Astrocyte (in vitro differentiated cells and primary cell): ENCODE results near the gene TNPO3. TPM values are rescaled to one million over a fixed set of nuclear protein-coding genes. Genes with fewer than 3 reads are reported as not detected.

ENCODE experiments used
- DNase-seq: peaks from one replicate; pipeline ENCODE4 v3.0.0-alpha.2; 2010; ENCODE audit warnings: low read depth
- FAIRE-seq: peaks from 2 replicates; lab custom pipeline; 2011; peaks lifted over from hg19 to GRCh38; lab: Jason Lieb, UNC
- H2AFZ ChIP-seq: 2 replicates; pipeline ENCODE4 v1.6.0; 2012; ENCODE audit warnings: low read depth, low read length, inconsistent platforms
- H3K27ac ChIP-seq: 2 replicates; pipeline ENCODE4 v1.5.1; 2011; ENCODE audit warnings: low read depth, low read length, inconsistent platforms
- H3K27me3 ChIP-seq: 2 replicates; pipeline ENCODE4 v1.6.0; 2011; ENCODE audit warnings: low read length, inconsistent platforms; ENCODE audit not compliant: insufficient read depth
- H3K36me3 ChIP-seq: 2 replicates; pipeline ENCODE4 v1.5.1; 2011; ENCODE audit warnings: low read length, inconsistent platforms; ENCODE audit not compliant: insufficient read depth
- H3K4me1 ChIP-seq: 2 replicates; pipeline ENCODE4 v1.5.1; 2011; ENCODE audit warnings: low read length, inconsistent platforms; ENCODE audit not compliant: insufficient read depth
- H3K4me2 ChIP-seq: 2 replicates; pipeline ENCODE4 v1.6.0; 2012; ENCODE audit warnings: low read length, inconsistent platforms
- H3K4me3 ChIP-seq: 2 replicates; pipeline ENCODE4 v1.5.1; 2011; ENCODE audit warnings: low read depth, mild to moderate bottlenecking, low read length, inconsistent platforms; ENCODE audit not compliant: insufficient read depth
- H3K79me2 ChIP-seq: 2 replicates; pipeline ENCODE4 v1.6.0; 2012; ENCODE audit warnings: mild to moderate bottlenecking, low read length, inconsistent platforms; ENCODE audit not compliant: insufficient read depth
- H3K9ac ChIP-seq: 2 replicates; pipeline ENCODE4 v1.6.0; 2012; ENCODE audit warnings: mild to moderate bottlenecking, low read length, inconsistent platforms
- H3K9me3 ChIP-seq: 2 replicates; pipeline ENCODE4 v1.5.1; 2012; ENCODE audit warnings: low read depth, mild to moderate bottlenecking, low read length, inconsistent platforms; ENCODE audit not compliant: insufficient read depth
- H4K20me1 ChIP-seq: 2 replicates; pipeline ENCODE4 v1.6.0; 2012; ENCODE audit warnings: low read length, inconsistent platforms; ENCODE audit not compliant: insufficient read depth
- H3K27ac Mint-ChIP-seq: one replicate; pipeline ENCODE4 v1.8.0; 2021; ENCODE audit warnings: mild to moderate bottlenecking, mixed read lengths; ENCODE audit not compliant: unreplicated experiment
- H3K27me3 Mint-ChIP-seq: one replicate; pipeline ENCODE4 v1.8.0; 2021; ENCODE audit warnings: low read depth, mixed read lengths; ENCODE audit not compliant: unreplicated experiment
- H3K36me3 Mint-ChIP-seq: one replicate; pipeline ENCODE4 v1.8.0; 2021; ENCODE audit warnings: low read depth, mixed read lengths; ENCODE audit not compliant: unreplicated experiment
- H3K4me1 Mint-ChIP-seq: one replicate; pipeline ENCODE4 v1.8.0; 2021; ENCODE audit warnings: low read depth, mixed read lengths; ENCODE audit not compliant: unreplicated experiment
- H3K4me3 Mint-ChIP-seq: one replicate; pipeline ENCODE4 v1.8.0; 2021; ENCODE audit warnings: mild to moderate bottlenecking, moderate library complexity, mixed read lengths; ENCODE audit not compliant: unreplicated experiment
- H3K9me3 Mint-ChIP-seq: one replicate; pipeline ENCODE4 v1.8.0; 2021; ENCODE audit warnings: mild to moderate bottlenecking, mixed read lengths; ENCODE audit not compliant: unreplicated experiment
- EZH2 ChIP-seq: IDR thresholded peaks from 2 replicates; pipeline ENCODE4 v1.6.1; 2012; ENCODE audit warnings: mild to moderate bottlenecking, low read length, inconsistent platforms; ENCODE audit not compliant: insufficient read depth
- total RNA-seq: library from RNA; stranded (reverse); gene quantifications from 2 replicates; pipeline ENCODE4 v1.2.1, GENCODE V29; 2021
- TF ChIP-seq, protein P1 (sequence below): IDR thresholded peaks from 2 replicates; pipeline ENCODE4 v1.5.1; 2011; ENCODE audit warnings: low read depth, mild to moderate bottlenecking, inconsistent platforms, low read length, moderate library complexity; ENCODE audit not compliant: insufficient read depth

The TNPO3 gene
- total RNA-seq, 1 donor from 2014 or later: 49.2 TPM

DNA sequence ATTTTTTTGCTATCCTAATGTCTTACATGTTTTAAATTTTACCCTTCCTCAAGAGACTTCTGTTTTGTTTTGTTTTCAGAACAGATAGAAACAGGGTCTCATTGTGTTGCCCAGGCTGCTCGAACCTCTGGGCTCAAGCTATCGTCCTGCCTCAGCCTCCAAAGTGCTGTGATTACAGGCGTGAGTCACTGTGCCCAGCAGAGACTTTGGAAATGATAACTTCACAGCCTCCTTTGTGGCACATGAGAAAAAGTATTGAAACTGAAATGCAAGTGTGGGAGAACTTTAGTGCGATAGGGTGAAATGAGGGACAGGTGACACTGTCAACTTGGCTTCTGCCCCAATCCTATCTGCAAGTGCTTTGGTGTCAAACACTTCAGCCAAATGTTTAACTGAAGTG is 95.6 kb downstream of the TNPO3 start:
- no peaks in the 10 kb centered on the region for H3K27me3 ChIP-seq
- DNase-seq (no peak), FAIRE-seq (no peak)
- H3K4me3 Mint-ChIP-seq: no peak overlapping the region
- no peaks in the 10 kb centered on the region for H3K79me2 ChIP-seq
- no peaks in the 10 kb centered on the region for H3K9me3 Mint-ChIP-seq
- H3K36me3 ChIP-seq: peaks cover 44% of the 10 kb centered on the region
- H3K27ac Mint-ChIP-seq: no peak overlapping the region
- H3K27ac ChIP-seq: no peak overlapping the region
- H3K36me3 Mint-ChIP-seq: peaks cover 14% of the 10 kb centered on the region
- no peak overlapping the region for H2AFZ ChIP-seq
- H3K27me3 Mint-ChIP-seq: no peaks in the 10 kb centered on the region
- no peak overlapping the region for H3K9ac ChIP-seq
- no peaks in the 10 kb centered on the region for H3K9me3 ChIP-seq
- H3K4me1 ChIP-seq: peaks cover 3% of the 10 kb centered on the region
- no peak overlapping the region for H3K4me3 ChIP-seq
- H3K4me1 Mint-ChIP-seq: peaks cover 21% of the 10 kb centered on the region
- peaks cover 12% of the 10 kb centered on the region for H4K20me1 ChIP-seq
- H3K4me2 ChIP-seq: no peak overlapping the region
- TF ChIP-seq, protein P1, sequence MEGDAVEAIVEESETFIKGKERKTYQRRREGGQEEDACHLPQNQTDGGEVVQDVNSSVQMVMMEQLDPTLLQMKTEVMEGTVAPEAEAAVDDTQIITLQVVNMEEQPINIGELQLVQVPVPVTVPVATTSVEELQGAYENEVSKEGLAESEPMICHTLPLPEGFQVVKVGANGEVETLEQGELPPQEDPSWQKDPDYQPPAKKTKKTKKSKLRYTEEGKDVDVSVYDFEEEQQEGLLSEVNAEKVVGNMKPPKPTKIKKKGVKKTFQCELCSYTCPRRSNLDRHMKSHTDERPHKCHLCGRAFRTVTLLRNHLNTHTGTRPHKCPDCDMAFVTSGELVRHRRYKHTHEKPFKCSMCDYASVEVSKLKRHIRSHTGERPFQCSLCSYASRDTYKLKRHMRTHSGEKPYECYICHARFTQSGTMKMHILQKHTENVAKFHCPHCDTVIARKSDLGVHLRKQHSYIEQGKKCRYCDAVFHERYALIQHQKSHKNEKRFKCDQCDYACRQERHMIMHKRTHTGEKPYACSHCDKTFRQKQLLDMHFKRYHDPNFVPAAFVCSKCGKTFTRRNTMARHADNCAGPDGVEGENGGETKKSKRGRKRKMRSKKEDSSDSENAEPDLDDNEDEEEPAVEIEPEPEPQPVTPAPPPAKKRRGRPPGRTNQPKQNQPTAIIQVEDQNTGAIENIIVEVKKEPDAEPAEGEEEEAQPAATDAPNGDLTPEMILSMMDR: no peak
- TF ChIP-seq EZH2: no peak

DNA sequence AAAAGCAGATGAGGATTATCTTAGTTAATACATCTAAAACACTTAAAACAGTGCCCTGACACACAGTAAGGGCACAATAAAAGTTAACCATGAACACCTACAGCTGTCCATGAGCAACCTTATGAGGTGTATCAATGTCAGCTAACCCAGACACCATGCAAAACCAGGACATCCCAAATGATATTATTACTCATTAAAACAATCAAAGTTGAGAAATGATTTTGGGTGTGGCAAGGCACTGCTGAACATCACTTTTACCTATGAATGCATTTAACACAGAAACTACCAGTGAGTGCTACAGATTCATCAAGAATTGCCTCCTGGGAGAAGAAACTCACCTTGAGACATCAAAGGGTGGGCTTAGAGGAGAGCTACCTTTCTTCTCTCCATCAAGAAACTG is 98.9 kb downstream of the TNPO3 start:
- Histone ChIP-seq H3K27me3 (no peaks in the 10 kb centered on the region), H3K9me3 (no peaks in the 10 kb centered on the region), H2AFZ (no peak overlapping the region), H3K4me3 (no peak overlapping the region), H4K20me1 (peaks cover 6% of the 10 kb centered on the region), H3K4me1 (peaks cover 3% of the 10 kb centered on the region), H3K4me2 (no peak overlapping the region), H3K9ac (no peak overlapping the region), H3K79me2 (no peaks in the 10 kb centered on the region), H3K27ac (no peak overlapping the region), H3K36me3 (peaks cover 53% of the 10 kb centered on the region)
- Mint-ChIP-seq H3K36me3 (peaks cover 21% of the 10 kb centered on the region), H3K4me3 (no peak overlapping the region), H3K27me3 (no peaks in the 10 kb centered on the region), H3K4me1 (peaks cover 6% of the 10 kb centered on the region), H3K27ac (no peak overlapping the region), H3K9me3 (no peaks in the 10 kb centered on the region)
- no peak for DNase-seq
- TF ChIP-seq, protein P1: no peak
- TF ChIP-seq EZH2: no peak
- no peak for FAIRE-seq

DNA sequence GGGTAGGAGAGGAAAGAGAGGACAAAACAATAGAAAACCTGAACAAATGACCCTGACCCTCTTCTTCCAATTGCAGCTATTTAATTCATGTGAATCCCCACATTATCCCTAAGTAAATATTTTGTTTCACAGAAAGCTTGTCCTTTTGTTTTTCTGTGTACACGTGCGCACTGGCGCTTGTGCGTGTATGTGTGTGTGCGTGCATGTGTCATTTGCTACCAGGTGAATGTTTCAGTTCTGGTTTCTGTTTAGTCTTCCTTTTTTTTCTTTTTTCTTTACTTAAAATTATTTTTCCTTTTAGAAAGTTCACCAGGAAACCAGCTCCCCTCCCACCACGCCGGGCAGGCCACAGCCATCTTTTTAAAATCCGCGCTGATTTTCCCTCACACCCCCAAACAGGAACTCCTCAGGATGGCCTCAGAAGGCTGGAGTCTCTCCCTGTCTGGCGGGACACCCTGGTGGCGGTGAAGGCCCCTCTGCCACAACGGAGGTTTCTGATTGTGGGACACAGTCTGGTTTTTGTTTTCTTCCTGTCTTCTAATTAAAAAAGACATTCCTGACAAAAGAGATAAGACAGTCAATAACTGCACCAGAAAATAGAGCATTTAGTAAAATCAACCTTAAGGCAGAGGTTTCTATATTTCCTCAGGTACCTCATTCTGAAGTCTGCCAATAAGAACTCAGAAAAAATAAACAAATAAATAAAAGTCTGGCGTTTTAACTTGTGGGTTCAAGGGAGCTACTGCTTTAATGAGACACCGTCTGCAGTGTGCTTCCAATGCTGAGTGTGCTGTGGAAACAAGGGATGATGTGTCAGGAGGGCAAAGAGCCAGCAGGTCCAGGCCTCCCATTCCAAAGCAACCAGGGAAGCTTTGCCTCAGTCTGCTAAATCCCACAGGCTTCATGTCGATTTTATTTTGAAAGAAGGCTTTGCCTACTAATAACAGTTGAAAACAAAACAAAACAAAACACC is 99.8 kb downstream of the TNPO3 start:
- FAIRE-seq (no peak), DNase-seq (peak; percentile 78)
- no peaks in the 10 kb centered on the region for H3K9me3 Mint-ChIP-seq
- no peak overlapping the region for H3K27ac Mint-ChIP-seq
- no peak overlapping the region for H3K4me3 Mint-ChIP-seq
- peaks cover 24% of the 10 kb centered on the region for H3K36me3 Mint-ChIP-seq
- Histone ChIP-seq H3K9me3 (no peaks in the 10 kb centered on the region), H3K4me2 (no peak overlapping the region), H3K36me3 (peaks cover 51% of the 10 kb centered on the region), H3K79me2 (no peaks in the 10 kb centered on the region), H2AFZ (no peak overlapping the region), H3K27me3 (no peaks in the 10 kb centered on the region), H3K4me3 (no peak overlapping the region), H4K20me1 (peaks cover 6% of the 10 kb centered on the region), H3K27ac (no peak overlapping the region), H3K4me1 (peaks cover 3% of the 10 kb centered on the region), H3K9ac (no peak overlapping the region)
- TF ChIP-seq, protein P1: no peak
- no peak for TF ChIP-seq EZH2
- no peaks in the 10 kb centered on the region for H3K27me3 Mint-ChIP-seq
- peaks cover 6% of the 10 kb centered on the region for H3K4me1 Mint-ChIP-seq
